Activated CD8-positive, alpha-beta T cell treated with anti-CD3 and anti-CD28 coated beads, Interleukin-2, amount 10 ng/mL, durations not matched to agents 7 days and 5 days (primary cell): Measurements from ENCODE around the gene F13A1. TPM values are rescaled to one million over a fixed set of nuclear protein-coding genes. Genes with fewer than 3 reads are reported as not detected.
A peak's percentile ranks its signal among the peaks of the same experiment; 100 is the strongest.

Source experiments
- ATAC-seq: fragments of 150-1000 bp; cut with Tn5 transposase; one replicate; pipeline ENCODE4 v1.10.0; 2021; ENCODE audit warnings: moderate library complexity
- CTCF ChIA-PET: fragments of 350-600 bp; sonication (Branson Sonifier 250); formaldehyde crosslinking; loops from one replicate; lab custom pipeline; 2021; ENCODE audit warnings: antibody characterized with exemption; lab: Charles Lee
- POLR2A ChIA-PET: fragments of 350-600 bp; sonication (Branson Sonifier 250); formaldehyde crosslinking; loops from one replicate; lab custom pipeline; 2021; ENCODE audit warnings: antibody characterized with exemption; lab: Charles Lee
- DNase-seq: peaks from one replicate; pipeline ENCODE4 v3.0.0-alpha.2; 2020
- H3K27ac Mint-ChIP-seq: one replicate; pipeline ENCODE4 v1.8.0; 2021; ENCODE audit warnings: mild to moderate bottlenecking, mixed read lengths
- H3K27me3 Mint-ChIP-seq: one replicate; pipeline ENCODE4 v1.8.0; 2021; ENCODE audit warnings: low read depth, mixed read lengths
- H3K36me3 Mint-ChIP-seq: one replicate; pipeline ENCODE4 v1.8.0; 2021; ENCODE audit warnings: low read depth, mixed read lengths
- H3K4me1 Mint-ChIP-seq: one replicate; pipeline ENCODE4 v1.8.0; 2021; ENCODE audit warnings: low read depth, mixed read lengths
- H3K4me3 Mint-ChIP-seq: one replicate; pipeline ENCODE4 v1.8.0; 2021; ENCODE audit warnings: mild to moderate bottlenecking, mixed read lengths
- H3K9me3 Mint-ChIP-seq: one replicate; pipeline ENCODE4 v1.8.0; 2022; ENCODE audit warnings: mixed read lengths; ENCODE audit not compliant: insufficient read depth
- total RNA-seq, 2 experiments: library from RNA; stranded (reverse); gene quantifications; one replicate each; pipeline ENCODE4 v1.2.3, GENCODE V29; 2021

F13A1 gene
- total RNA-seq, 2 experiments from 2014 or later, result not detected

DNA sequence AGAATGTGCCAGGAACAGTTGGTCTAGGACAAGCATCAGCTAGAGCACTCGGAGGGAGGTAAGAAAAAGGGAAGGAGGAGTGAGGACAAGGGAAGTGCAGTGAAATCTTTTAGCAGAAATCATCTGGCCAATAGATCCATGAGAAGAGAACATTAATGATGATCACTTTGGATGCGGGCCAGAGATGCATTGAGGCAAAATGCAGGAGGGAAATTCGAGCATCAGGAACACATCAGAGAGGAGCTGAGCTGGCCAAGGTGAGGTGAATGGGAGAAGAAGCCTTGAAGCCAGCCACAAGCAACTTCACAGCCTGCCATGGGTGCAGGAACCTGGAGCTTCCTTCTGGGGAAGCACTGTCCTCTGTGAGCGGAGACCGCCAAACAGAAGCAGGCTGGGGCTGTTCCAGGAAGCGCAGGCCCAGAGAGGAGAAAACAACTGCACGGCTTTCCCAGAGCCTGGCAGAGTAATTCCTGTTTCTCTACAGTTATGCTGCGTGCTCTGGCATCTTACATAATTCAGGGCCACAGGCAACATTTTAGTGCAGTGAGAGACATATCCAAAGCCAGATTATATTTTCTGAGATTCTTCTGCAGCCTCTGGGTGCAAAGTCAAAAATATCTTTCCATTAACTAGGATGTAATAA, 143.8 kb downstream of the F13A1 start:
- ChIA-PET POLR2A (no interaction called here), CTCF (no interaction called here)
- peaks cover 4% of the 10 kb centered on the region for H3K27me3 Mint-ChIP-seq
- no peak overlapping the region for H3K27ac Mint-ChIP-seq
- DNase-seq (no peak), ATAC-seq (no peak)
- no peaks in the 10 kb centered on the region for H3K36me3 Mint-ChIP-seq
- no peak overlapping the region for H3K4me3 Mint-ChIP-seq
- no peaks in the 10 kb centered on the region for H3K9me3 Mint-ChIP-seq
- no peaks in the 10 kb centered on the region for H3K4me1 Mint-ChIP-seq

GRCh38 chr6:6176127-6176526, 144.3 kb downstream of the F13A1 start:
- H3K36me3 Mint-ChIP-seq, result no peaks in the 10 kb centered on the region
- peaks cover 4% of the 10 kb centered on the region for H3K27me3 Mint-ChIP-seq
- ATAC-seq, result no peak
- no peak for DNase-seq
- no peaks in the 10 kb centered on the region for H3K9me3 Mint-ChIP-seq
- CTCF ChIA-PET, result no interaction called here
- H3K4me3 Mint-ChIP-seq, result no peak overlapping the region
- no peaks in the 10 kb centered on the region for H3K4me1 Mint-ChIP-seq
- POLR2A ChIA-PET, result no interaction called here
- H3K27ac Mint-ChIP-seq, result no peak overlapping the region

DNA sequence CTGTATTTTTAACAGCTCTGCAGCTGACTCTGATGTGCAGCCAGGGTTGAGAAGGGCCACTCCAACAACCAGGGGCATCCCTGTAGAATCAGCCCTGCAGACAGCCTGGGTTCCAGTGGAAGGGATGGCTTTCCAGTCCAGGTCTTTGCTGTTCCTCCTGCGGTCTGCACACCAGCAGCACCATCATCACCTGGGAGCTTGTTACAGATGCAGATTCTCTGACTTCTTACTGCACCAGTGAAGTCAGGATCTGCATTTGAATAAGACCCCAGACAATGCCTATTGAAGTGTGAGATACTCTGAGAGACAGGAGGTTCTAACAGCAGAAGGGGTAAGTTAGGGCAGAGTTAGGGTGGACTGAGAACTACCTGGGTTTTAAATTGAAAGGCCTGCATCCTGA, 151.3 kb downstream of the F13A1 start:
- Mint-ChIP-seq H3K36me3 (no peaks in the 10 kb centered on the region), H3K27ac (no peak overlapping the region), H3K9me3 (no peaks in the 10 kb centered on the region), H3K4me1 (no peaks in the 10 kb centered on the region), H3K4me3 (no peak overlapping the region), H3K27me3 (no peaks in the 10 kb centered on the region)
- ATAC-seq (no peak), DNase-seq (no peak)
- ChIA-PET CTCF (no interaction called here), POLR2A (no interaction called here)

DNA sequence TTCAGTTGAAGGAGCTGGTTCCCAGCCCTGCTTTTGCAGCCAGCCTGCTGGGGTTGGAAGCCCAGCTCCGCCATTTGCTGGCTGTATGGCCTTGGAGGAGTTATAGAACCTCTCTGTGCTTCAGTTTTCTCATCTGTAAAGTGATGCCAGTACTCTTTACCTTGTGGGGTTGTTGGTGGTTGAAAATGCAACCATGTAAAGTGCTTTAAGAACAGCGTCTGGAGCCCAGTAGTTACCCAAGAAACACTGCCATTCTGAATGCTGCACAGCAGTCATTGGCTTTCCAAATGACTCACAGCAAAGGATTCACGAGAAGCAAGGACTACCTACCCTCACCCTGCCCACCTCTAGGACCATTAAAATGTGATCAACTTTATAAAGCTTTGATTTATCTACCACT, 154.4 kb downstream of the F13A1 start:
- H3K4me3 Mint-ChIP-seq, result no peak overlapping the region
- no peak overlapping the region for H3K27ac Mint-ChIP-seq
- no peaks in the 10 kb centered on the region for H3K4me1 Mint-ChIP-seq
- H3K9me3 Mint-ChIP-seq, result no peaks in the 10 kb centered on the region
- no peaks in the 10 kb centered on the region for H3K36me3 Mint-ChIP-seq
- CTCF ChIA-PET, result no interaction called here
- POLR2A ChIA-PET, result no interaction called here
- ATAC-seq, result no peak
- DNase-seq, result no peak
- peaks cover 6% of the 10 kb centered on the region for H3K27me3 Mint-ChIP-seq

DNA sequence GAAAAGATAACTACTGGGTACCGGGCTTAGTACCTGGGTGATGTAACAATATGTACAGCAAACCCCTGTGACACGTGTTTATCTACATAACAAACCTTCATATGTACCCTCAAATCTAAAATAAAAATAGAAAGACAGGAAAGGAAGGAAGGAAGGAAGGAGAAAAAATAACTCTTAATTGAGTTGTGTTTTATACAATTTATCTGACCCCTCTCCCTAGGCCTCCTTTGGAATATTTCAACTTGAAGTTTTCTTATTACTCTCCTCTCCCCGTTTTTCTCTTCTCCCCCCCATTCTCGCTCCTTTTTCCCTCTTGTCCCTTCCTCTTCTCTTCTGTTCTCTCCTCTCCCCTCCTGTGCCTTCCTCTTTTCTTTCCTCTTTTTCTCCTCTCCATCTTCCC, 156.1 kb downstream of the F13A1 start:
- peaks cover 6% of the 10 kb centered on the region for H3K27me3 Mint-ChIP-seq
- no peaks in the 10 kb centered on the region for H3K9me3 Mint-ChIP-seq
- H3K36me3 Mint-ChIP-seq, result no peaks in the 10 kb centered on the region
- ChIA-PET POLR2A (no interaction called here), CTCF (no interaction called here)
- no peak overlapping the region for H3K4me3 Mint-ChIP-seq
- no peak for DNase-seq
- no peaks in the 10 kb centered on the region for H3K4me1 Mint-ChIP-seq
- no peak overlapping the region for H3K27ac Mint-ChIP-seq
- ATAC-seq, result no peak

DNA sequence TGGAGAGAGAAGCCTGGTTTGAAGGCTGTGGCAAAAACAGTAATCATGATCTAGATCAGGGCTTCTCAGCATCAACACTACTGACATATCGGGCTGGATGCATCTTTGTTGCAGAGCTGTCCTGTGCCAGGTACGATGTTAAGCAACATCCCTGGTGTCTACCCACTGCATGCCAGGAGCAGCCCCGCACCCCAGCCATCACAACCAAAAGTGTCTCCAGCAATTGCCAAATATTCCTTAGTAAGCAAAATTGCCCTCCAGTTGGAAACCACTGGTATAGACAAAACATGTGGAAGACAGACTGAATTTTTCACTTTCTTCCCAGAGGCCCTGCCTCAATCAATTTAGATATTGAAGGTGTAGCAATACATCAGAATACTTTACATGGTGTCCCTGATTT, 166.1 kb downstream of the F13A1 start:
- peaks cover 2% of the 10 kb centered on the region for H3K27me3 Mint-ChIP-seq
- H3K36me3 Mint-ChIP-seq, result no peaks in the 10 kb centered on the region
- no peaks in the 10 kb centered on the region for H3K4me1 Mint-ChIP-seq
- DNase-seq, result no peak
- no peak overlapping the region for H3K4me3 Mint-ChIP-seq
- H3K27ac Mint-ChIP-seq, result no peak overlapping the region
- no peak for ATAC-seq
- no peaks in the 10 kb centered on the region for H3K9me3 Mint-ChIP-seq
- CTCF ChIA-PET, result no interaction called here
- POLR2A ChIA-PET, result no interaction called here

- Mint-ChIP-seq H3K4me3 (no peak overlapping the region), H3K27ac (no peak overlapping the region), H3K27me3 (peaks cover 2% of the 10 kb centered on the region), H3K4me1 (no peaks in the 10 kb centered on the region), H3K36me3 (no peaks in the 10 kb centered on the region), H3K9me3 (no peaks in the 10 kb centered on the region)
- no peak for ATAC-seq
- DNase-seq, result no peak
- CTCF ChIA-PET, result no interaction called here
- POLR2A ChIA-PET, result interaction anchor here (0.7 kb wide), 1 partner anchor 1079 kb away, joined by 3 read pairs; no protein-coding TSS in a partner anchor
These were observed 168.4 kb downstream of the F13A1 start for GRCh38 chr6:6152060-6152459.

DNA sequence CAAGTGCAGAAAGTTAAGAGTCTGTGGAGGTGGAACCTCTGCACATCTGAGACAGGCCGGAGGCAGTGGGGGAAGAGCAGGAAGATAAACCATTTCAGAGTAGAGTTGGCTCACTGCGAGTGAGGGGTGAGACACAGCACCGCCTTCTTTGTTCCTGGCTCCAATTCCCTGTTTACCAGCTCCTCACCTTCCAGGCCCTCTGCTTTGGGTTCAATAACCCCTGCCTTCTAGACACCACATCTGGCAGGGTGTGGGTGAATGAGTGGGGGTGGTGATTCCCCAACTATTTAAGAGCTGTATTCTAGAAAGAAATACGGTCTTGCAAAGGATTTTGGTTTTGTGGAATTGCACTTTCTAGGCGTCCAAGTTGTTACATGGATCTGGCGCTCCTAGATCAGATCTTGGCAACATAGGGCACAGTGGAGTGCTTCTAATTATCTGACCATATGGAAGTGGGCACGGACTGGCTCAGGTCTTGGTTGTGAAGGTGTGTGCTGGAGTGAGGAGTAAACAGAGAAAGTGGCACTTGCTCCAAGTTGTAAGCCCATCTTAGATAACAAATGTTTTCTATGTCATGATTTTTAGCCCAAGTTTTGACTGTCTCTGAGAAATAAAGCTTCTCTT, 172.2 kb downstream of the F13A1 start:
- POLR2A ChIA-PET, result no interaction called here
- DNase-seq, result no peak
- CTCF ChIA-PET, result interaction anchor here (1.4 kb wide), 1 partner anchor 73 kb away, joined by 3 read pairs; no protein-coding TSS in a partner anchor
- Mint-ChIP-seq H3K27me3 (peaks cover 2% of the 10 kb centered on the region), H3K36me3 (no peaks in the 10 kb centered on the region), H3K4me1 (no peaks in the 10 kb centered on the region), H3K9me3 (no peaks in the 10 kb centered on the region), H3K4me3 (no peak overlapping the region), H3K27ac (no peak overlapping the region)
- no peak for ATAC-seq

GRCh38 chr6:6131492-6132109, 188.9 kb downstream of the F13A1 start:
- POLR2A ChIA-PET, result no interaction called here
- no peaks in the 10 kb centered on the region for H3K4me1 Mint-ChIP-seq
- H3K36me3 Mint-ChIP-seq, result no peaks in the 10 kb centered on the region
- H3K27ac Mint-ChIP-seq, result no peak overlapping the region
- peaks cover 5% of the 10 kb centered on the region for H3K27me3 Mint-ChIP-seq
- no peak for ATAC-seq
- H3K9me3 Mint-ChIP-seq, result no peaks in the 10 kb centered on the region
- no peak overlapping the region for H3K4me3 Mint-ChIP-seq
- peak; percentile 24 for DNase-seq
- CTCF ChIA-PET, result interaction anchor here (0.6 to 1.1 kb wide), 5 partner anchors 9 to 710 kb away, joined by 3 read pairs; no protein-coding TSS in a partner anchor

- H3K36me3 Mint-ChIP-seq, result no peaks in the 10 kb centered on the region
- ATAC-seq, result no peak
- POLR2A ChIA-PET, result no interaction called here
- H3K4me3 Mint-ChIP-seq, result no peak overlapping the region
- CTCF ChIA-PET, result no interaction called here
- no peak overlapping the region for H3K27ac Mint-ChIP-seq
- no peaks in the 10 kb centered on the region for H3K9me3 Mint-ChIP-seq
- no peaks in the 10 kb centered on the region for H3K4me1 Mint-ChIP-seq
- H3K27me3 Mint-ChIP-seq, result peaks cover 5% of the 10 kb centered on the region
- DNase-seq, result no peak
These were observed 195.0 kb downstream of the F13A1 start for GRCh38 chr6:6125495-6125894.

DNA sequence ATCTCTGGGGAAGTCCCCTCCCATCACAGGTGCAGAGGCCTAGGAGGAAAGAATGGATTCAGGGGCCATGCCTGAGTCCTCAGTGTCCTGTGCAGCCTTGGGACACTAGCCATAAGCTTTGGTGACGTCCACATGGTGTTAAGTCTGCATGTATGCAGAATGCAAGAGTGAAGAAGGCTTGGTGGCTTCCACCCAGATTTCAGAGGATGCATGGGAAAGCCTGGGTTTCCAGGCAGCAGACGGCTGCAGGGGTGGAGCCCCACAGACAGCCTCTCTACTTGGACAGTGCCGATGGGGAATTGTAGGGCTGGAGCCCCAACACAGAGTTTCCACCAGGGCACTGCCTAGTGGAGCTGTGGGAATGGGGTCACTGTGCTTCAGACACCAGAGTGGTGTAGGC, 196.7 kb downstream of the F13A1 start:
- no peak overlapping the region for H3K4me3 Mint-ChIP-seq
- ChIA-PET CTCF (no interaction called here), POLR2A (no interaction called here)
- ATAC-seq, result no peak
- H3K27me3 Mint-ChIP-seq, result no peaks in the 10 kb centered on the region
- no peak for DNase-seq
- no peaks in the 10 kb centered on the region for H3K36me3 Mint-ChIP-seq
- H3K9me3 Mint-ChIP-seq, result no peaks in the 10 kb centered on the region
- H3K27ac Mint-ChIP-seq, result no peak overlapping the region
- H3K4me1 Mint-ChIP-seq, result no peaks in the 10 kb centered on the region

DNA sequence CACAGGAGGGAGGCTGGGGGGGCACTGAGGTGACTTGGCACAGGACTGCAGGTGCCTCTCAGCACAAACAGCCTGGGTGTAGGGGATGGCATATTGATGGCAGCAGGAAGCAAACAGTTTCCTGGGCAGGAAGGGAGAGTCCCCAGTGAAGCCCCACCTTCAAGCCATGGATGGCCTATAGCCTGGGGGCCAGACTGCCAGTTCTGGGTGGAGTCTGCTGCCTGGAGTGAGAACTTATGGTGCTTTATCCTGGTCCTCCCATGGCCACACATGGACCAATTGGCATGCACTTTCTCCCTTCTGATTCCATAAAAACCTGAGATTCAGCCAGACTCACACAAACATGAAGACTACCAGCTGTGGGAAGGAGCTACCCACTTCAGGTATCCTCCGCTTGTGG, 198.5 kb downstream of the F13A1 start:
- Mint-ChIP-seq H3K27ac (no peak overlapping the region), H3K27me3 (peaks cover 5% of the 10 kb centered on the region), H3K4me3 (no peak overlapping the region), H3K4me1 (no peaks in the 10 kb centered on the region), H3K36me3 (no peaks in the 10 kb centered on the region), H3K9me3 (no peaks in the 10 kb centered on the region)
- no peak for DNase-seq
- no peak for ATAC-seq
- POLR2A ChIA-PET, result no interaction called here
- CTCF ChIA-PET, result no interaction called here
